SU-DHL-6 (cell line): ENCODE measurements around the gene CBY2.

Source experiments
- H2AFZ ChIP-seq: fragments of 200-600 bp; sonication (generic); 2 replicates; pipeline ENCODE4 v1.6.1; 2014; ENCODE audit warnings: low read depth, mild to moderate bottlenecking, moderate library complexity, mixed read lengths, antibody characterized with exemption, low read length; ENCODE audit not compliant: severe bottlenecking
- H3F3A ChIP-seq: fragments of 200-600 bp; shearing (Covaris generic); 2 replicates; pipeline ENCODE4 v1.6.0; 2016; ENCODE audit warnings: antibody characterized with exemption, mild to moderate bottlenecking; ENCODE audit not compliant: insufficient read depth
- H3K27ac ChIP-seq: fragments of 200-600 bp; sonication (generic); 2 replicates; pipeline ENCODE4 v1.5.1; 2016; ENCODE audit warnings: low read depth, mild to moderate bottlenecking, low read length, moderate library complexity, mixed read lengths
- H3K27me3 ChIP-seq: fragments of 200-600 bp; sonication (generic), shearing (Covaris generic); 2 replicates; pipeline ENCODE4 v1.6.0; 2014; ENCODE audit warnings: mild to moderate bottlenecking, low read length
- H3K36me3 ChIP-seq: fragments of 200-600 bp; sonication (generic); 2 replicates; pipeline ENCODE4 v1.6.1; 2014; ENCODE audit warnings: mild to moderate bottlenecking, low read length, mixed read lengths
- H3K4me2 ChIP-seq: fragments of 300-600, 200-600 bp; shearing (Covaris generic), sonication (generic); 2 replicates; pipeline ENCODE4 v1.6.0; 2014; ENCODE audit warnings: low read length, low read depth, mild to moderate bottlenecking; ENCODE audit not compliant: poor library complexity, severe bottlenecking
- H3K4me3 ChIP-seq: fragments of 200-600 bp; sonication (generic); 2 replicates; pipeline ENCODE4 v1.5.1; 2014; ENCODE audit warnings: antibody characterized with exemption, low read length, mild to moderate bottlenecking, mixed read lengths; ENCODE audit not compliant: insufficient read depth, poor library complexity, severe bottlenecking
- H3K79me2 ChIP-seq: fragments of 200-600 bp; sonication (generic); 2 replicates; pipeline ENCODE4 v1.6.1; 2014; ENCODE audit warnings: mild to moderate bottlenecking, low read length, moderate library complexity; ENCODE audit not compliant: insufficient read depth
- H3K9ac ChIP-seq: fragments of 200-600 bp; sonication (generic); 2 replicates; pipeline ENCODE4 v1.7.0; 2014; ENCODE audit warnings: mild to moderate bottlenecking, low read length
- H3K9me2 ChIP-seq: fragments of 200-600 bp; sonication (generic); replicated peaks from 2 replicates; pipeline ENCODE4 v1.6.1; 2014; ENCODE audit warnings: low read length; ENCODE audit not compliant: insufficient read depth
- H3K9me3 ChIP-seq: fragments of 200-600 bp; sonication (generic); 2 replicates; pipeline ENCODE4 v1.6.1; 2014; ENCODE audit warnings: low read length, mixed read lengths; ENCODE audit not compliant: insufficient read depth
- H4K20me1 ChIP-seq: fragments of 200-600 bp; sonication (generic); 2 replicates; pipeline ENCODE4 v1.6.1; 2014; ENCODE audit warnings: low read depth, mild to moderate bottlenecking, antibody characterized with exemption, low read length, moderate library complexity, mixed read lengths
- EZH2phosphoT487 ChIP-seq: fragments of 200-600 bp; sonication (generic), shearing (Covaris generic); conservative IDR thresholded peaks from 2 replicates; pipeline ENCODE4 v1.6.1; 2018; ENCODE audit warnings: mild to moderate bottlenecking, antibody characterized with exemption, low read length, moderate library complexity, mixed read lengths
- TF ChIP-seq, protein P1 (sequence below): fragments of 200-600 bp; sonication (generic); IDR thresholded peaks from one replicate; pipeline ENCODE4 v1.5.1; 2017; ENCODE audit warnings: antibody characterized with exemption, mild to moderate bottlenecking, low read length, moderate library complexity; ENCODE audit not compliant: insufficient read depth, poor library complexity, severe bottlenecking

CBY2 gene

DNA sequence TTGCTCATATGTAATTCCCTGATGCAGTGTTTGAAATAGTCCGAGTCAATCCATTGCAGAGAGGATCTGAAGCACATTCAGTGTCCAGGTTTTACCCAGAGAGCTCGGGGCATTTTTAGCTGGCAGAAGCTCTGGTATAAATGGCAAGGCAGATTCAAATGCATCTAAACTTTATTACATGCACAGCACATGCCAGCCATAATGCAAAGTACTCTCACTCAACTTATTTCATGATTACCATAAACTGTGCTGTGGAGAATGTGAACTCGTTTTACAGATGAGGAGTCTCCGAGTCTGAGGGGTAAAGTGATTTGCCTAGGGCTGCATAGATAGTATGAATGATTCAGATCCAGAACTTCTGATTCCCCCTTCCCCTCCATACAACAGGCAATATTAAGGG lies 13.5 kb upstream of the CBY2 start:
- Histone ChIP-seq H4K20me1 (no peaks in the 10 kb centered on the region), H3K36me3 (no peaks in the 10 kb centered on the region), H3K27ac (no peak overlapping the region), H3K9me2 (no peaks in the 10 kb centered on the region), H3K79me2 (no peaks in the 10 kb centered on the region), H3K27me3 (no peaks in the 10 kb centered on the region), H3F3A (no peaks in the 10 kb centered on the region), H3K9me3 (no peaks in the 10 kb centered on the region), H3K9ac (no peak overlapping the region), H3K4me3 (no peak overlapping the region), H2AFZ (no peak overlapping the region), H3K4me2 (no peak overlapping the region)
- TF ChIP-seq, protein P1, sequence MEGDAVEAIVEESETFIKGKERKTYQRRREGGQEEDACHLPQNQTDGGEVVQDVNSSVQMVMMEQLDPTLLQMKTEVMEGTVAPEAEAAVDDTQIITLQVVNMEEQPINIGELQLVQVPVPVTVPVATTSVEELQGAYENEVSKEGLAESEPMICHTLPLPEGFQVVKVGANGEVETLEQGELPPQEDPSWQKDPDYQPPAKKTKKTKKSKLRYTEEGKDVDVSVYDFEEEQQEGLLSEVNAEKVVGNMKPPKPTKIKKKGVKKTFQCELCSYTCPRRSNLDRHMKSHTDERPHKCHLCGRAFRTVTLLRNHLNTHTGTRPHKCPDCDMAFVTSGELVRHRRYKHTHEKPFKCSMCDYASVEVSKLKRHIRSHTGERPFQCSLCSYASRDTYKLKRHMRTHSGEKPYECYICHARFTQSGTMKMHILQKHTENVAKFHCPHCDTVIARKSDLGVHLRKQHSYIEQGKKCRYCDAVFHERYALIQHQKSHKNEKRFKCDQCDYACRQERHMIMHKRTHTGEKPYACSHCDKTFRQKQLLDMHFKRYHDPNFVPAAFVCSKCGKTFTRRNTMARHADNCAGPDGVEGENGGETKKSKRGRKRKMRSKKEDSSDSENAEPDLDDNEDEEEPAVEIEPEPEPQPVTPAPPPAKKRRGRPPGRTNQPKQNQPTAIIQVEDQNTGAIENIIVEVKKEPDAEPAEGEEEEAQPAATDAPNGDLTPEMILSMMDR, result no peak

DNA sequence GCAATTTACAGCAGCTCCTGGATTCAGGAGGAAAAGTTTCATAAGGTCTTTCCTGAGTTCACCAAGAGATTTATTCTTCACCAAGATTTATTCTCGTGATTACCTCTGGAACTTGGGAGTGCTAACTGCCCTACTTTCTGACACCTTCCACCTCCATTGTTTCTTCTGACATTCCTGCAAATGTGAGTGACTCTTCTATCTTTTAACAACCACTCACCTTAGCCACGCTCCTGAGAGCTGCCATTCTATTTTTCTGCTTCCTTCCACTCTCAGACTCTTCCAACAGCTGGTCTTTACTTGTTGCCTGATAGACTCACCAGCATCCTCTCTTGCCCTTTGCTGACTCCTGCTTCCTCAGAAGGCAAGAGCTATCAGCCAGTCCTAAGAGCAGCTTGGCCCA lies 11.5 kb upstream of the CBY2 start:
- no peak overlapping the region for H3K4me2 ChIP-seq
- H3K36me3 ChIP-seq, result no peaks in the 10 kb centered on the region
- no peaks in the 10 kb centered on the region for H3K9me3 ChIP-seq
- H3K27me3 ChIP-seq, result no peaks in the 10 kb centered on the region
- no peaks in the 10 kb centered on the region for H3K79me2 ChIP-seq
- H3F3A ChIP-seq, result no peaks in the 10 kb centered on the region
- TF ChIP-seq, protein P1, result no peak
- no peak for TF ChIP-seq EZH2phosphoT487
- H3K27ac ChIP-seq, result no peak overlapping the region
- H4K20me1 ChIP-seq, result no peaks in the 10 kb centered on the region
- no peak overlapping the region for H3K4me3 ChIP-seq
- no peaks in the 10 kb centered on the region for H3K9me2 ChIP-seq
- no peak overlapping the region for H3K9ac ChIP-seq
- H2AFZ ChIP-seq, result no peak overlapping the region

DNA sequence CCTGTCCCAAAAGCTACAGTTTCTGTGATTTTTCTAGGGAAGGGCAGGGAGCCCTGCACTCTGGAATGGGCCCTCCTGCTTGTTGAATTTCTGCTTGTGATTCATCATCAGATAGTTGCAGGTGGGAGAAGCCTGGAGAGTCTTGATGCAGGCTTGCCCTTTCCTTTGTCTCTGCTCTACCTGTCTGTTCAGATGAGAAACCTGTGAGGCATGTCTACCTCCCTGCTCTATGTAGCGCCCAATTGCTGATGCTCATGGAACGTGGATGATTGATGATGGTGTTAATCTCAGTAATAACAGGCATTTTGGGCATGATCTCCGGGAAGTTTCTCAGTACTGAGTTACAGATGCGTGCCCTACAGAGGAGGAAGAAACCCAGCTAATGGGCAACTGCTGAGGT lies 10.9 kb upstream of the CBY2 start:
- Histone ChIP-seq H3K4me2 (no peak overlapping the region), H3K27ac (no peak overlapping the region), H3K9ac (no peak overlapping the region), H3K79me2 (no peaks in the 10 kb centered on the region), H3K4me3 (no peak overlapping the region), H2AFZ (no peak overlapping the region), H3K9me3 (no peaks in the 10 kb centered on the region), H3K36me3 (no peaks in the 10 kb centered on the region), H3K9me2 (no peaks in the 10 kb centered on the region), H3F3A (no peaks in the 10 kb centered on the region), H3K27me3 (no peaks in the 10 kb centered on the region), H4K20me1 (no peaks in the 10 kb centered on the region)
- no peak for TF ChIP-seq EZH2phosphoT487
- TF ChIP-seq, protein P1, result no peak

DNA sequence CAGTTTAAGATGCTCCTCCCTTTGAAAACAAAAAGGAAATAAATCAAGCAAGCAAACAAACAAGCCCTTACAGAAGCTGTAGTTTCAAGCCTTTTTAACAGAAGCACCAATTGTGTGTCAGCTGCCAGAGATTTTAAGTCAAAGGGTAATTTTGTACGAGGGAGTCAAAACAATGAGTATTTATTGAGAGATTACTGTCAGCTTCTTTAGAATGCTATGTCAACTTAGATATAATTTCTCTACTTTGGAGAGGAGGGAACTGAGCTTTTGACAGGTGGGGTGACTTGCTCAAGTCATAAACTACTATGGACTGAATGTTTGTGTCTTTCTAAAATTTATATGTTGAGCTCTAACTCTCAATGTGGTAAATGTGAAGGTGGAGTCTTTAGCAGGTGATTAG lies 10.5 kb upstream of the CBY2 start:
- H3K27me3 ChIP-seq, result no peaks in the 10 kb centered on the region
- no peaks in the 10 kb centered on the region for H3F3A ChIP-seq
- no peak overlapping the region for H3K27ac ChIP-seq
- no peaks in the 10 kb centered on the region for H3K9me3 ChIP-seq
- TF ChIP-seq, protein P1, result no peak
- TF ChIP-seq EZH2phosphoT487, result no peak
- H3K9me2 ChIP-seq, result no peaks in the 10 kb centered on the region
- H3K4me3 ChIP-seq, result no peak overlapping the region
- no peaks in the 10 kb centered on the region for H3K36me3 ChIP-seq
- H3K4me2 ChIP-seq, result no peak overlapping the region
- H3K79me2 ChIP-seq, result no peaks in the 10 kb centered on the region
- no peak overlapping the region for H2AFZ ChIP-seq
- no peaks in the 10 kb centered on the region for H4K20me1 ChIP-seq
- no peak overlapping the region for H3K9ac ChIP-seq
